ENCODE measurements around the gene GBGT1.
"Not testable (repeated sequence)": the region's sequence is repeated elsewhere in the genome, so short reads cannot be mapped to it uniquely, and the experiment has no call there.

The GBGT1 gene

DNA sequence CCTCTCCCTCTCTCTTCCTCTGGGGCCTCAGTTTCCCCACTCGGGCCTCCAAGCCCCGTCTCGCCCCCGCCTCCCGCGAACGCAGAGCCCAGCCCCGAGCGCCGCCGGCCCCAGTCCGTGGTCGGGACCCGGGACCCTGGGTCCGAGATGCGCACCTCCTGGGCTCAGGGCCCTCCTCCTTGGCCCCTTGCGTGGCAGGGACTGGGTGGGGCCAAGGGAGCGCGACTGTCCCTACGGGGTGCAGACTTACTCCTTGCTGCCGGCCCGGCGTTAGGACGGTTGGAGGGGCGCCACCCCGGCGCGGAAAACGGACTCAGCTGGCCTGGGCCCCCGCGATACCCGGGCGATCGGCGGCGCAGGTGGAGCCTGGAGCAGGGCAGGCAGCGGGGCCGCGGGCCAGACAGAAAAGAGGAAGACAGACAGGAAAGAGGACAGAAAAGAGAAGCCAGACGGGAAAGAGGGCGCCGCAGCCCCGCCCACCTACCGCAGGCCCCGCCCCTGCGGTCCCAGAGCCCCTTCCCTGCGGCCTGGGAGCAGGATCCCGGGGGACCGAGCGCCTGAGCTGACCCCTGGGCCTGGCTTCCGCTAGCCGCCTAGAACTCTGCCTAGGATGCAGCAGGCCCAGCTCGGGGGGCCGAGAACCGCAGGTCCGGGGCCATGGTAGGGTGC, at the start of gene GBGT1:
Gene GBGT1 (minus strand): TSS at position 411 of the 669 bp plus-strand sequence. CDS start 1,502 bp downstream, outside the sequence.
- DNase-seq, result no peak

DNA sequence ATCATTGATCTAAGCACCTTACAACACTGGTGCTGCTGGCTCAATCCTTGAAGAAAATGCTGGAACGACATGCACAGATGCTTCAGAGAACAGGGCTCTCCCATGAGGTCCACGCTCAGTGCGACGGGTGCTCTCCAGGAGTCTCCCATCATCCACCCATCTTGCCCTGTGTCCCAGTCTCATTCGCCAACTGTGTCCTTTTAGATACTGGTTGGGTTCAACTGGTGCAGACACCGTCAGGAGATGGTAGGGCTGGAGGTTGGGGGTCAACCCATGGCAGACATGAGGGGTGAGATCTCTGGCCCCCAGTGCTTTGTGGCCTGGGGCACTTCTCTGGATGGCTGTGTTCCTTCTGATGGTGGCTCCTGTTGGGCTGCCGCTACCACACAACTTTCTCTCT, 46.9 kb upstream of the GBGT1 start:
- DNase-seq, result no peak

DNA sequence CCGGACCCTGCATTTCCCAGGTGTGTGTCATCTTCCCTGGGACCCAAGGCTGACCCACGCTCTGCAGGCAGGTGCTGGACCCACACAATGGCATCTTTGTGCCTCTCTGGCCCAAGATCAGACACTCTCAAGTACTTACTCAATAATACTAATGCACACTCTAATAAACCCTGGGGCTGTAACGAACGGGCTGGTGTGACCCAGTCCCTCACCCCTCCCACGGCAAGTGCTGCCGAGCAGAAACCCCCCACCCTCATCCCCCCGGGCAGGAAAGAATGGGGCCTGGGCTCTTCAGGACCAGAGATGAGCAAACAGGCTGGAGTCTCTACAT, 46.5 kb upstream of the GBGT1 start:
- DNase-seq, result no peak

DNA sequence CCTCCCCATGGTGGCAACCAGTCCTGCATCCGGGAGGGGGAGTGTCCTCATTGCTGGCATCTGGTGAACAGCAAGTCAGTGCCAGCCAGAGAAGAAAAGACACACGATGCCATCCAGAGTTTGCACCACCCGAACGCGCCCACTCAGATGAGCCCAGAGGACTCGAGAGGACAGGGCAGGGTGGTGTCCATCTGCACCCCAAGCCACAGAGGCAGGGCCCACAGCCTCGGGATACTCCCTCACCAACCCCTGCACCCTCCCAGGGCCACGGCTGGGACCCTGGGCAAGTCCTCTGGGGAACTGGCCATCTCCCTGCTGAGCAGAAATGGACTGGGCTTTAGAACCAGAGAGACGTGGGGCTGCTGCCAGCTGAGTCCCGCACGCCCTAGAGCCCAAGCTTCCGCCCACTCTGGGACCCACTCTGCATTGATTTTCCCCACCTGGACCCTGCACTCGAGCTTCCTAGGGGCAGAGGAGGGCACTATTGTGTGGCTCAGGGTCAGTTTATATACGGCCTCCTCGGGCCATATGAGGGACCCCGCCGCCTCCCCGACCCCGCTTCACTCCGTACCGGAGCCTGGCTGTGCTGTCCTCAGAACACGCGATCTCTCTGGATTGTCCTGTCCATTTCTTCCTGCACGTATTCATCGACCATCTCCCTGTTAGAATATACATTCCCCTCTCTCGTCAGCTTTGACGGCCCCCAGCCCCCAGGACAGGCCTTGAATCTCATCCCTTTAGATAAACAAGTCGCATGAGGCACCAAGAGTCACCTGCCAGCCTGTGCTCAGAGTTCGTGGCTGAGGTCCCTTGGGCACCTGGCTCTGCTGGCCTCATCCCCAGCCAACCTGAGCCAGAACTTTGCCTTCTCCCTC, 45.9 kb upstream of the GBGT1 start:
- DNase-seq, result not testable (repeated sequence)

DNA sequence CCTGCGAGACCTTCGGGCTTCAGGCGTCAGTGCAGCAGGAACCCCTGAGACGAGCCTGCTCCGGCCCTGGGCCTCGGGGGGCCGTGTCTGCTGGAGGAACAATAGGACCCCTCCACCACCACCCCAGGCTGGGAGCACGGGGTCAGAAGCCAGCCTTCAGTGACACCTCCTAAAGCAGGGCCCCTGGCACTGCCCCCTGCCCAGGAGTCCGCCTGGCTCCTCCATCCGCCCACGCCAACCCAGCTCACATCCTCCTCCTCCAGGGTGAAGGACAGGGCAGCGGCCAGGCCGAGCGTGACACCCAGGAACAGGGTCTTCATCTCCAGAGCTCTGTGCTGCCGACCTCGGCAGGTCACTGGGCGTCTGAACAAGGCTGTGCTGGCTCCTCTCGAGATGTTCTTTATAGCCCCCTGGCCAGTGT, 45.2 kb upstream of the GBGT1 start, which contains the start of gene OBP2B:
Gene OBP2B (minus strand): TSS at position 371 of the 421 bp plus-strand sequence. CDS start 51 bp downstream, at position 320.
- not testable (repeated sequence) for DNase-seq

DNA sequence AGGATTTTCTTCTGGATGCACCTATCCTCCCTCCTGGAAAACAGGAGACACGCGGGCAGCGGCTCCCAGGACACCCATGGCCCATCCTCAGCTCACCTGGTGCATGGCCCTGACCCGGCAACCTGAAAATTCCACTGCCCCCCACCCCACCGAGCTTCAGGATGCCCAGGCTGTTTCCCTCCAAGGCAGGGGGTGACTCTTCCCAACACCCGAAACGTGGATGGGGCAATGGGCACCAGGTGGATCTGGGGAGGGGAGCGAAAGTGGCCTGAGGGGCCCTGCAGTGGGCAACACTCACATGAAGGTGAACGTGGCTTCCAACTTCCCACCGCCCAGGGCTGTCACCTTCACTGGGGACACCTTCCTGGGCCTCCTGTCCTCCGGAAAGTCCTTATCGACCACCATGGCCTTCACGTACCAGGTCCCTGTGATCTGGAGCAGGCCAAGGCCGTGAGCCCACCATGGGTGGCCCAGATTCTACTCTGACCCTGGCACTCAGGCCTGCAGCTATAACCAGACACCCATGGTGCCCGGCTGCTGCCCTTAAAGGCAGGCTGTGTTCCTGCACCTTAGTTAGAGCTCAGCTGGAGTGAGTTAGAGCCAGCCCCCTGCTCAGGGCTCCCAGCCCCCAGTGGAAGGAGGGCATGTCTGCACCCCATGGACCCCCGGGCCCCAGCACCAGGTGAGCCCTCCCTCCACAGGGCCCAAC, 44.6 kb upstream of the GBGT1 start:
- DNase-seq, result not testable (repeated sequence)

DNA sequence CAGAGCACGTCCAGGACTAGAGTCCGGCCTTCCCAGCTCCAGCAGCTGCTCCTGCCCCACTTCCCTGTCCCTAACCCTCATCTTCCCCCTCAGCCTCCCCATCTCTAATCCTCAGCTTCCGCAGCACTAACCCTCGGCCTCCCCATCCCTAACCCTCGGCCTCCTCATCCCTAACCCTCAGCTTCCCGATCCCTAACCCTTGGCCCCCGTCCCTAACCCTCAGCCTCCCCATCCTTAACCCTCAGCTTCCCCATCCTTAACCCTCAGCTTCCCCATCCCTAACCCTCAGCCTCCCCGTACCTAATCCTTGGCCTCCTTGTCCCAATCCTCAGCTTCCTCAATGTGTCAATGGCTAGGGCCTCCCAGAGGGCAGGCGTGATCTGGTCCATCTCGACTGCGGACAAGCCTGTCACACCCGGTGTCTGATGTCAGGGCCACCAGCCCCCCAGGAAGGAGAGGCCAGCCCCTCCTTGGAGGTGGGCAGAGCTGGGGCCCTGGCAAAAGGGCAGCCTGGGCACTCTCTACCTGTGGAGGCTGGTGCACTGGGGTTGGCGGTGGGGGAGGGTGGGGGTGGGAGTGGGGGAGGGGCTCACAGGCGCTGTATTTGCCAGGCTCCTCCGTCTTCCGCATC, 43.9 kb upstream of the GBGT1 start:
- no peak for DNase-seq

DNA sequence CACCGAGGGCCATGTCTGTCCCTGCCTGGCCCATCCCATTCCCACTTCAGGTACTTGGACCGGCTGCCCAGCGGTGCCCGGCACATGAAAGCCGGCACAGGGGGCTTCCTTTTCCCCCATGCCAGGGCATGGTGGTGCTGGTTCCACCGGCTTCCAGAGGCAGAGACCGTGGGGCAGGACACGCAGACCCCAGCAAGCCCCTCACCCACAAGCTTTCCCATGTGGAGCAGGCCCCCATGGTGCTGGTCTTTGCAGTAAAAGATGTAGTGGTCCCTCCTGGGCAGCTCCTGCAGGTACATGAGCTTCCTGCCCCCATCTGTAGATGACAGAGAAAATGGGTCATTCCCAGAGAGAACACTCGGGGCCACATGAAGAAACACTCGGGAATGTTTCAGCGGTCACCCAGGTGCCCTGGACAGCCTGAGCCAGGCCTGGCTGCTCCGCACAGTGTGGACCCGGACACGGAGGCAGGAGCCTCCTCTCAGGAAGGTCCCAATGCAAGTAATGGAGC, 43.4 kb upstream of the GBGT1 start:
- DNase-seq, result no peak

DNA sequence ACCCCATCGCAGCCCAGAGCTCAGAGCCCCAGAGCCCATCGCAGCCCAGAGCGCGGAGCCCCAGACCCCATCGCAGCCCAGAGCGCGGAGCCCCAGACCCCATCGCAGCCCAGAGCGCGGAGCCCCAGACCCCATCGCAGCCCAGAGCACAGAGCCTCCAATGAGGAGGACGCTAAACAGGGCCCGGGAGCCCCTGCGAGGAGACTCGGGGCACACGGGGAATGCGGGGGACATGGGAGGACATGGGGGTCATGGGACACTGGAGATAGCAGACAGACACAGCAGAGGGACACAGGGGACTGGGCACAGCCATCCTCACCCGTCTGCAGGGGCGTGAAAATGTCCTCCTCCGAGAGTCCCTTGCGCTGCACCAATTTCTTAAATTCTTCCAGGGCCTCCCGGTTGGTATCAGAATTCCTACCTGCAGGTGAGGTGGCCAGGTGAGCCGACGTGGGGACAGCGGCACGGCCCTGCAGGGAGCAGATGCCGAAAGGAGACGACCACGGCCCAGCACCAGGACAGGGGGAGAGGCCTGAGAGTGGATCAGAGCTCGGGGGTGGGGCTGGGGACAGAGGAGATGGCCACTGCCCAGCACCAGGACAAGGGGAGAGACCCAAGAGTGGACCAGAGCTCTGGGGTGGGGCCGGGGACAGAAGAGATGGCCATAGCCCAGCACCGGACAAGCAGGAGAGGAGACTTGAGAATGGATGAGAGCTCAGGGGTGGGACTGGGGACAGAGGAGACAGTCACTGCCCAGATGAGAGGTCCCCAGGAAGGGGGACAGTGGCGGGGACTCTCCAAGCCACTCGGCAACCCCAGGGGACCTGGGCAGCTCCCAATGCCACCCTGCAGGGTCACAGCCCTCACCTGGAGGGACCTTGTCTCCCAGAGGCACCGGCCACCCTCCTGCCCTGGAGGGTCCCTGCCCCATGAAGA, 42.5 kb upstream of the GBGT1 start:
- no peak for DNase-seq

DNA sequence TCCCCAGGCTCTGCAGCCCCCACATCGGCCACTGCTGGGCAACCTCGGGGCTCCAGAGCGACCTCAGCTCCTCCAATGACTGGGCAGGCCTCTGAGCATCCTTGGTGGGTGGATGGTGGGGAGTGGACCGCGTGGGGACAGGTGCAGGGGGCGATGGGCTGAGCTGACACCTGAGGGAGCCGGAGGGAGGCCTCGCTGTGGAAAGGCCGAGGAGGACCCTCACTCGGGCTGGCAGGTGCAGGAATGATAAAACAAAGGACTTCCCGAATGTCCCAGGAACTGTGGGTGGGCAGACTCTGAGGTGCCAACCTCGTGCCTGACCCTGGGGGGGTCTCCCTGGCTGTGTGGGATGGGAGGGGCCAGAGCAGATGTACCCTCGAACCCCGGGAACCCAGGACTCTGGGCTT, 41.8 kb upstream of the GBGT1 start:
- DNase-seq, result not testable (repeated sequence)

DNA sequence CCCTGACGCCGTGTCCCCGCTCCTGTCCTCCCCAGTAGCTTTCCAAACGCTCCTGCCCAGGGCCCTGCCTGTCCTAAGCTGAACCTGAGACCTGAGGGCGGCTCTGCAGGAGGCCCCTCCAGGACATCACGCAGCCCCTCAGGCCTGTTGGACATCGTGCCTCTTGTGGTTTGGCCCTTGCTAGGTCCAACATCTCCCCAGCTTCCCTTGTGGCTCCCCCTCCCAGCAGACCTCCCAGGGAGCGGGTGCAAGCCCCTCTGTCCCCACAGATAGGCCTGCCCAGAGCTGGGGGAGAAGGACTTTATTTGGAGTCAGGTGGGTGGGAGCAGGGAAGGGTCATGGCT, 41.3 kb upstream of the GBGT1 start:
- DNase-seq, result no peak

DNA sequence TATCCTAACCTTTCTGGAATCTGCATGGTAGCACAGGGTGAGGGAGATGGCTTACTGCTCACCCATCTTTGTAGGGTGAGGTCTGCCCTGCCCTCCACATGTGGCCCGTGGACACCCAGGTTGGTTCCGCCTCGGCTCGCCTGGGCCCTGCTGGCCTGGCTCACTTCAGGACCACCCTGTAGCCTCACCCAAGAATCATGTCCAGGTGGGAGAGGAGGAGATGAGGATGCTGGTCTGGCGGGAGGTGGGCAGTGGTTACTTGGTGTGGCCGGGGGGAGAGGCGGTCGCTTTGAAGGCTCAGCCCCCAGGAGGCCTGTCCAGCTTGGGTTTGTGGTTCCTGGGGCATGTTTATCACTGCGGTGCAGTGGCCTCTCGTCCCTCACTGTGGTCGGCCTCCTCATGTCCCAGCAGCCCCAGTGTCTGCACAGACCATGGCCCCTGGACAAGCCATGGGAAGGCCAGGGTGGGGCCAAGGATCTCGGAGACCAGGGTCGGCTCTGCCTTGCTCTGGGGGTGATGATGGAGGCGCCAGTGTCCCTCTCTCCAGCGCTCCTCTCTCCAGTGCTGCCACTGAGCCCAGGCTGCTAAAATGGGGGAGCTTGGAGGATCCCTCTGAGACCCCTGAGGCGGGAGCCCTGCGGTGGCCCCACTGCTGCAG, 40.8 kb upstream of the GBGT1 start:
- no peak for DNase-seq

DNA sequence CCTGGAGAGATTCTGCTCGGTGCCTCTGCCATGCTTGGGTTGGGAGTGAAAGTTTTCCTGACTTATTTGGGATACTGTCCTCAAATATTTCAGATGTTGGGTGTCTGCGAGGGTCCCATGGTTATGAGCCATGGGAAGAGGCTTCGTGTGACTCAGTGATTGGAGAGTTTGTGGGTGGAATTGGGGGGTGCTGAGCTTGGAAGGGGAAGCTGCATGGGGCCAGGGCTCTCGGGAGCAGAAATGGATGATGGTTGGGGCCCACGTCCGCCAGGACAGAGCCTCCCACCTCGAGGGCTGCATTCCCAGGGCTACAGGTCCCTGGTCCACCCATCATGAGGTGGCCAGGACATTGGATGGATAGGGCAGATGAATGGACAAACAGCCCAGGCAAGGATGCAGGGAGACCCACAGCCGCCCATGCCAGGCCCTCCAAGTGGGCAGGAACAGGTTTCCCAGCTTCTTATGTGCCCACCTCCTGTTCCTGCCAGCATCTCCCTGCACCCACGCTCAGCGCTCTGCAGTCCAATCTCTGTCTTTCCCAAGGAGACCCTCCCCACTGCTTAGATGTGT, 39.9 kb upstream of the GBGT1 start:
- DNase-seq, result no peak

DNA sequence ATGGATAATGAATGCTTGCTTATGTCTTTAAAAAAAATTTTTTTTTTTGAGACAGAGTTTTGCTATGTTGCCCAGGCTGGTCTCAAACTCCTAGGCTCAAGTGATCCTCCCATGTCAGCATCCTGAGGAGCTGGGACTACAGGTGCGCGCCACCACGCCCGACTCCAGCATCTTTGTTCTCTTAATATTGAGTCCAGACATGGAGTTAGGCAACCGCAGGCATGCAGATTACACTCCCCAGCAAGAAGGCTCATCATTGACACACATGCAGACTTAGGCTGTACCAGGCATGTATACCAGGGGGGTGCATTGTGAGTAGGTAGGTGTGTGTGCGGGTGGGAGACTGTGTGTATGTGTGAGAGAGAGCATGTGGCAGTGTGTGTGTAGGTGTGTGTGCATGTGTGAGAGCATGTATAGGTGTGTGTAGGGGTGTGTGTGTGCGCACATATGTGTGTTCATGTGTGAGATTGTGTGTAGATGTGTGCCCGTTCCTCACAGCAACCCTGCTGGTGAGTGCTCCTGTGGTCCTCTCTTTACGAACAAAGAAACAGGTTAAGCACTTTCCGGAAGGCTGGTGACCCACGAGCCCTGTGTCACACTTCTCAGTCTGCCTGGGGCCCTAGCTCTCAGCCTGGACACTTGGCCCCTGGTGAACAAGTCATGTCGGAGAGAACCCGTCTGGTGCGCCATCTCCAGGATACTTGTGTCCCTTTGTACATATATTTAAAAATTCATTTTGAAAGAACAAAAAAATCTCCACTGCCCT, 39.2 kb upstream of the GBGT1 start:
- DNase-seq, result no peak

DNA sequence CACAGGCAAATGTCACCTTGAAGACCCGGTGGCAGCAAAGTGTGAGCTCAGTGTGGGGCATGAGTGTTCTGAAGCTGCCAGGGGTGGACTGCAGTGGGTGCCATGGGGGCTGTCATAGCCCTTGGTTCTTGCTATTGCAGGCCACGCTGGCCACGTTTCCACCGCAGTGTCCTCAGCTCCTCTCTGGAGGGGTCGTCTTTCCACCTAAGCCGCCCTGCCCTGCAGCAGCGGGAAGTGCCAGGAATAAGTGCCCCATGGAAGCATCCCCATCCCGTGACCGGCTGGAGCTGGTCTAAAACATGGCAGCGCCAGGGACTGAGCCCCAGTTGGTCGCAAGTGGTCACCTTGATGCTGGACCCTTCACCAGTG, 38.4 kb upstream of the GBGT1 start:
- DNase-seq, result no peak

DNA sequence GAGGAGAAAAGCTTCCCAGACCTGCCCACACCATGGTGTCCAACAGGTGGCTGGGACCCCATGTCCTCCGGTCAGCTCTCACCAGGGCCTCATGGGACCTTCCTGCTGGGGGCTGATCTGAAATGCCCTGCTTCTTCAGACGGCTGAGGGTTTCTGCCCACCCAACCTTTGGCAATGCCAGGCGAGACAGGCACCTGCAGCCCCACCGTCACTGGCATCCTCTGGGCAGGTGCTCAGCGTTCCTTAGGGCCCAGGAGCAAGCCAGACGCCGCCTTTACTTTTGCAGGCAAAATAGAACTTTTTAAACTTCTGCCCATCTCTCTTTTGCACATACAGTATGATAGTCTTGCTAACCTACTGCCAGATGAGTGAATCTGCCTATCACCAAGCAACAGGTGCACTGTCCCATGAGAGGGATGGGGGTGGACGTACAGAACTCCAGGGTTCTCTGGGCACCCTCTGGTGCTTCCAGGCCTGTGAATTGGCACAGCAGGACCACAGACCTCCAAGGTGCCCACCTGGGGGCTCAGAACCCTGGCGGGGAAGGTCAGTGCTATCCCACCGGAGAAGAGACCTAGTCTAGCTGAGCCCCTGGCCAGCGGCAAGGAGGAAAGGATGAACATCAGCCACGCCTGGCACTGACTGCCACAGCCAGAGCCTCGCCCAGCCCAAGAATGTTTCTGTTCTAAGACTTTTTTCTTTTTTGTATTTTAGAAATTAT, 37.9 kb upstream of the GBGT1 start:
- no peak for DNase-seq

DNA sequence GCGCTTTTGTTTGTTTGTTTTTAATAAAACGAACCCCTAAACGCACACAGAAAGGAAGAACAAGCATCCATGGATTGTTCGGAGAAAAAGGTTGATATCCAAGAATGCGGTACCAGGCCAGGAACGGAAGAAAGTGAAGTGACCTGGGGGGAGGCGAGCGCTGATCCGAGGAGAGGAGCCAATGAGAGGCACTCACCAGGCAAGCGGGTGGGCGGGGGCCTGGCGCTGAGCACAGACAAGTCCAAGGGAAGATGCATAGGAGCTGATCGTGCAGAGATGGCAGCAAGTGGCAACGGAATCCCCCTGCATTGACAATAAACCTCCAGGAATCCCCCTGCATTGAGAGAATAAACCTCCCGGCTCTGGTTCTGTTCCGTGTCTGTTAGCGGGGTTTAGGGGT, 36.9 kb upstream of the GBGT1 start:
- DNase-seq, result no peak

DNA sequence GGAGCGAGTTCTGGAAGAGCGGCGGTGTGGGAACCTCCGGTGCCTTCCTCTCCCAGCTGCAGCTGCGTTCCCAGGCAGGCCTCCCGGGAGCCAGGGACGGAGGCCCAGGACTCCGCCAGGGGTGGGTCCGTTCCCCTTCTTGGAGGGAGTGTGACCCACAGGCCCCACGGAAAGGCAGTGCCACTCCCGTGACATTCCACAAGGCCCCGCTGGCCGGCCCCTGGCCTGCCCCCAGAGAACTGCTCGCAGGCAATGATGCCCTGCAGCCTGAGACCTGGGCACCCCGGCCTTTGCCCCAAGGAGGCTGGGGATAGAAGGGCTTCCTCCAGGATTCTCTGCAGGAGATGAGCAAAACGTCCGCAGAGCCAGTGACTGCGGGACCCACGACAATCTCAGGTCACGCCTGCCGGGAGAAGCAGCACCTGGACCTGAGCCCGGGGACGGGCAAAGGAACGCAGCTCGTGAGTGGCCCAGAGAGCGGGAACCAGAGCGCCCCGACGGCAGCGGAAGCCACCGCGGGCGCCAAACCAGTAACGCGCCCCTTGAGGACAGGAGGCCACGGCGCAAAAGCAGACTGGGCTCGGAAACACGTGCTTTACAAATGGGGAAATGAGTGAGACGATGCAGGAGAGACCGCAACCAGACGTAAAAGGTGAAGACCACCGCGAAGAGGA, 36.1 kb upstream of the GBGT1 start:
- DNase-seq, result no peak

DNA sequence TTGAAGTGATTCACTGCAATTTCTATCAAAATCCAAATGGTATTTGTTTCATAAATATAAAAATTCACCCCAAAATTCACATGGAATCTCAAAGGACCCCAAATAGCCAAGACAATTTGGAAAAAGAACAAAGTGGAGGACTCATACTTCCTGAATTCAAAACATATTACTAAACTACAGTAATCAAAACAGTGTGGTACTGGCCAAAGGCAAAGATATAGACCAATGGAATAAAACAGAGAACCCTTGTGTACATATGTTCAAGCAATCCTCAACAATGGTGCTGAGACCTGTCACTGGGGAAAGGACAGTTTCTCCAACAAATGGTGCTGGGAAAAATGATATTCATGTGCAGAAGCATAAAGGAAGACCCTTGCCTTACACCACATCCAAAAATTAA, 31.3 kb upstream of the GBGT1 start:
- no peak for DNase-seq
